Measurements from ENCODE around the gene TRPM3.

TRPM3 gene

GRCh38 chr9:70950270-70950669, 171.2 kb downstream of the TRPM3 start (continued):
- TF ChIP-seq TSHZ1 (tag by site-specific recombination; IDR thresholded peaks at IDR 0.05; ENCODE audit: borderline replicate concordance): no peak
- TF ChIP-seq CTCF (tag by site-specific recombination; IDR thresholded peaks at IDR 0.05): no peak
- TF ChIP-seq ZNF391 (tag by site-specific recombination; IDR thresholded peaks at IDR 0.05; ENCODE audit: borderline replicate concordance, low read depth): no peak
- no peak for TF ChIP-seq ZNF302 (tag by site-specific recombination; IDR thresholded peaks at IDR 0.05; ENCODE audit: low read depth)
- no peak for TF ChIP-seq OVOL3 (tag by site-specific recombination; IDR thresholded peaks at IDR 0.05)
- TF ChIP-seq ZNF169 (tag by site-specific recombination; IDR thresholded peaks at IDR 0.05): no peak

GRCh38 chr9:70949239-70949638, 172.2 kb downstream of the TRPM3 start:
- CTCF ChIA-PET: interaction anchor here (0.6 to 1.4 kb wide), 2 partner anchors 14 to 309 kb away, joined by 4 to 5 read pairs; no protein-coding TSS in a partner anchor
- no peak overlapping the region for H3K27ac ChIP-seq (ENCODE audit: extremely low read depth, low read depth, low read length)
- no peak for TF ChIP-seq ATF2 (tag by site-specific recombination; IDR thresholded peaks at IDR 0.05; ENCODE audit: low read depth)
- TF ChIP-seq SP2 (tag by site-specific recombination; IDR thresholded peaks at IDR 0.05): no peak
- no peak for TF ChIP-seq ZNF202 (tag by site-specific recombination; IDR thresholded peaks at IDR 0.05; ENCODE audit: borderline replicate concordance)
- TF ChIP-seq ZNF169 (tag by site-specific recombination; IDR thresholded peaks at IDR 0.05): no peak
- TF ChIP-seq ZNF777 (tag by site-specific recombination; IDR thresholded peaks at IDR 0.05; ENCODE audit: borderline replicate concordance): no peak
- no peak for TF ChIP-seq ZNF211 (tag by site-specific recombination; IDR thresholded peaks at IDR 0.05; ENCODE audit: low read depth)
- TF ChIP-seq ZSCAN23 (tag by site-specific recombination; IDR thresholded peaks at IDR 0.05): no peak
- POLR2A ChIA-PET: no interaction called here
- H3K4me1 ChIP-seq (ENCODE audit: control insufficient read depth, insufficient read depth, low read length): no peaks in the 10 kb centered on the region
- H3K9me3 ChIP-seq (ENCODE audit: control insufficient read depth, insufficient read depth, low read depth, low read length): no peaks in the 10 kb centered on the region
- no peaks in the 10 kb centered on the region for H3K36me3 ChIP-seq (ENCODE audit: control insufficient read depth in 2 of 2, insufficient read depth in 1 of 2, low read length in 2 of 2)
- H3K4me3 ChIP-seq (ENCODE audit: low read depth, low read length): no peak overlapping the region

- H3K4me1 ChIP-seq (ENCODE audit: control insufficient read depth, insufficient read depth, low read length): no peaks in the 10 kb centered on the region
- H3K36me3 ChIP-seq (ENCODE audit: control insufficient read depth in 2 of 2, insufficient read depth in 1 of 2, low read length in 2 of 2): no peaks in the 10 kb centered on the region
- H3K9me3 ChIP-seq (ENCODE audit: control insufficient read depth, insufficient read depth, low read depth, low read length): no peaks in the 10 kb centered on the region
- no peak overlapping the region for H3K4me3 ChIP-seq (ENCODE audit: low read depth, low read length)
- no peak overlapping the region for H3K27ac ChIP-seq (ENCODE audit: extremely low read depth, low read depth, low read length)
- POLR2A ChIA-PET: no interaction called here
- CTCF ChIA-PET: interaction anchor here (0.6 to 1.7 kb wide), 3 partner anchors 15 to 308 kb away, joined by 4 to 5 read pairs (median 4); no protein-coding TSS in a partner anchor
- TF ChIP-seq HOXA7 (CRISPR knock-in tag; IDR thresholded peaks at IDR 0.05; ENCODE audit: borderline replicate concordance) (no peak), ZNF24 (tag by site-specific recombination; IDR thresholded peaks at IDR 0.05) (no peak), KLF1 (tag by site-specific recombination; IDR thresholded peaks at IDR 0.05) (no peak), ZFP41 (tag by site-specific recombination; IDR thresholded peaks at IDR 0.05; ENCODE audit: borderline replicate concordance) (no peak), ZNF37A (tag by site-specific recombination; IDR thresholded peaks at IDR 0.05) (no peak), ZBTB20 (tag by site-specific recombination; IDR thresholded peaks at IDR 0.05) (no peak), ZBTB26 (tag by site-specific recombination; optimal IDR thresholded peaks at IDR 0.05) (no peak), ZNF514 (tag by site-specific recombination; IDR thresholded peaks at IDR 0.05) (no peak), MYNN (tag by site-specific recombination; IDR thresholded peaks at IDR 0.05; ENCODE audit: borderline replicate concordance) (no peak), ZBTB10 (tag by site-specific recombination; IDR thresholded peaks at IDR 0.05) (no peak)
These were observed 172.7 kb downstream of the TRPM3 start for GRCh38 chr9:70948744-70949143.
